WTC11 (cell line): ENCODE results near the gene SPOCD1. TPM values are rescaled to one million over a fixed set of nuclear protein-coding genes. Genes with fewer than 3 reads are reported as not detected.

Experiments used
- CREB1 ChIP-seq: sonication (generic); formaldehyde crosslinking; IDR thresholded peaks from 2 replicates; pipeline ENCODE4 v1.8.0; 2023; ENCODE audit warnings: mild to moderate bottlenecking, missing genetic modification reagents
- CREM ChIP-seq: sonication (generic); formaldehyde crosslinking; IDR thresholded peaks from 2 replicates; pipeline ENCODE4 v1.8.1; 2022; ENCODE audit warnings: mild to moderate bottlenecking, missing genetic modification reagents, moderate library complexity
- CTCF ChIP-seq: fragments of 200-600 bp; IDR thresholded peaks from 2 replicates; pipeline ENCODE4 v1.8.0; 2022; ENCODE audit warnings: antibody characterized with exemption
- ESRRA ChIP-seq: sonication (generic); formaldehyde crosslinking; IDR thresholded peaks from 2 replicates; pipeline ENCODE4 v1.8.1; 2022; ENCODE audit warnings: mild to moderate bottlenecking, missing genetic modification reagents, borderline replicate concordance
- FOXK1 ChIP-seq: sonication (generic); formaldehyde crosslinking; IDR thresholded peaks from 2 replicates; pipeline ENCODE4 v1.8.0; 2022; ENCODE audit warnings: mild to moderate bottlenecking, moderate library complexity, missing genetic modification reagents
- HMGA2 ChIP-seq: fragments of 250-450 bp; sonication (Bioruptor Pico); IDR thresholded peaks from 2 replicates; pipeline ENCODE4 v1.4.0; 2021; ENCODE audit warnings: mild to moderate bottlenecking, moderate library complexity
- KAT7 ChIP-seq: sonication (generic); formaldehyde crosslinking; IDR thresholded peaks from 2 replicates; pipeline ENCODE4 v1.8.1; 2023; ENCODE audit warnings: missing genetic modification reagents, mild to moderate bottlenecking, borderline replicate concordance
- MXD4 ChIP-seq: fragments of 250-450 bp; sonication (Bioruptor Pico); IDR thresholded peaks from 2 replicates; pipeline ENCODE4 v1.8.0; 2021; ENCODE audit warnings: mild to moderate bottlenecking, moderate library complexity, borderline replicate concordance
- NR2C2 ChIP-seq: sonication (generic); formaldehyde crosslinking; IDR thresholded peaks from 2 replicates; pipeline ENCODE4 v1.8.0; 2022; ENCODE audit warnings: mild to moderate bottlenecking, missing genetic modification reagents
- SP1 ChIP-seq: sonication (generic); formaldehyde crosslinking; conservative IDR thresholded peaks from 2 replicates; pipeline ENCODE4 v1.8.1; 2022; ENCODE audit warnings: missing genetic modification reagents
- TEAD4 ChIP-seq: sonication (generic); formaldehyde crosslinking; IDR thresholded peaks from 2 replicates; pipeline ENCODE4 v1.8.0; 2022; ENCODE audit warnings: mild to moderate bottlenecking, missing genetic modification reagents
- total RNA-seq: library from RNA; stranded (reverse); gene quantifications from 3 replicates; pipeline ENCODE4 v1.2.3, GENCODE V29; 2021
- TF ChIP-seq, protein P1 (sequence below): fragments of 250-450 bp; sonication (Bioruptor Pico); IDR thresholded peaks from 2 replicates; pipeline ENCODE4 v1.9.0; 2021; ENCODE audit warnings: mild to moderate bottlenecking, borderline replicate concordance
- TF ChIP-seq, protein P2 (sequence below): fragments of 250-450 bp; sonication (Bioruptor Pico); IDR thresholded peaks from 2 replicates; pipeline ENCODE4 v1.9.0; 2021; ENCODE audit warnings: mild to moderate bottlenecking
- TF ChIP-seq, protein P3 (sequence below): sonication (generic); formaldehyde crosslinking; IDR thresholded peaks from 2 replicates; pipeline ENCODE4 v1.8.1; 2022; ENCODE audit warnings: low read depth, mild to moderate bottlenecking, moderate library complexity, missing genetic modification reagents, borderline replicate concordance
- TF ChIP-seq, protein P4 (sequence below): sonication (generic); formaldehyde crosslinking; IDR thresholded peaks from 2 replicates; pipeline ENCODE4 v1.8.1; 2022; ENCODE audit warnings: mild to moderate bottlenecking, moderate library complexity, missing genetic modification reagents

SPOCD1 gene
- total RNA-seq, 1 experiment from 2014 or later: 3.0 TPM

- TF ChIP-seq, protein P1, sequence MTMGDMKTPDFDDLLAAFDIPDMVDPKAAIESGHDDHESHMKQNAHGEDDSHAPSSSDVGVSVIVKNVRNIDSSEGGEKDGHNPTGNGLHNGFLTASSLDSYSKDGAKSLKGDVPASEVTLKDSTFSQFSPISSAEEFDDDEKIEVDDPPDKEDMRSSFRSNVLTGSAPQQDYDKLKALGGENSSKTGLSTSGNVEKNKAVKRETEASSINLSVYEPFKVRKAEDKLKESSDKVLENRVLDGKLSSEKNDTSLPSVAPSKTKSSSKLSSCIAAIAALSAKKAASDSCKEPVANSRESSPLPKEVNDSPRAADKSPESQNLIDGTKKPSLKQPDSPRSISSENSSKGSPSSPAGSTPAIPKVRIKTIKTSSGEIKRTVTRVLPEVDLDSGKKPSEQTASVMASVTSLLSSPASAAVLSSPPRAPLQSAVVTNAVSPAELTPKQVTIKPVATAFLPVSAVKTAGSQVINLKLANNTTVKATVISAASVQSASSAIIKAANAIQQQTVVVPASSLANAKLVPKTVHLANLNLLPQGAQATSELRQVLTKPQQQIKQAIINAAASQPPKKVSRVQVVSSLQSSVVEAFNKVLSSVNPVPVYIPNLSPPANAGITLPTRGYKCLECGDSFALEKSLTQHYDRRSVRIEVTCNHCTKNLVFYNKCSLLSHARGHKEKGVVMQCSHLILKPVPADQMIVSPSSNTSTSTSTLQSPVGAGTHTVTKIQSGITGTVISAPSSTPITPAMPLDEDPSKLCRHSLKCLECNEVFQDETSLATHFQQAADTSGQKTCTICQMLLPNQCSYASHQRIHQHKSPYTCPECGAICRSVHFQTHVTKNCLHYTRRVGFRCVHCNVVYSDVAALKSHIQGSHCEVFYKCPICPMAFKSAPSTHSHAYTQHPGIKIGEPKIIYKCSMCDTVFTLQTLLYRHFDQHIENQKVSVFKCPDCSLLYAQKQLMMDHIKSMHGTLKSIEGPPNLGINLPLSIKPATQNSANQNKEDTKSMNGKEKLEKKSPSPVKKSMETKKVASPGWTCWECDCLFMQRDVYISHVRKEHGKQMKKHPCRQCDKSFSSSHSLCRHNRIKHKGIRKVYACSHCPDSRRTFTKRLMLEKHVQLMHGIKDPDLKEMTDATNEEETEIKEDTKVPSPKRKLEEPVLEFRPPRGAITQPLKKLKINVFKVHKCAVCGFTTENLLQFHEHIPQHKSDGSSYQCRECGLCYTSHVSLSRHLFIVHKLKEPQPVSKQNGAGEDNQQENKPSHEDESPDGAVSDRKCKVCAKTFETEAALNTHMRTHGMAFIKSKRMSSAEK (CRISPR knock-in tag): no peak
- TF ChIP-seq, protein P2, sequence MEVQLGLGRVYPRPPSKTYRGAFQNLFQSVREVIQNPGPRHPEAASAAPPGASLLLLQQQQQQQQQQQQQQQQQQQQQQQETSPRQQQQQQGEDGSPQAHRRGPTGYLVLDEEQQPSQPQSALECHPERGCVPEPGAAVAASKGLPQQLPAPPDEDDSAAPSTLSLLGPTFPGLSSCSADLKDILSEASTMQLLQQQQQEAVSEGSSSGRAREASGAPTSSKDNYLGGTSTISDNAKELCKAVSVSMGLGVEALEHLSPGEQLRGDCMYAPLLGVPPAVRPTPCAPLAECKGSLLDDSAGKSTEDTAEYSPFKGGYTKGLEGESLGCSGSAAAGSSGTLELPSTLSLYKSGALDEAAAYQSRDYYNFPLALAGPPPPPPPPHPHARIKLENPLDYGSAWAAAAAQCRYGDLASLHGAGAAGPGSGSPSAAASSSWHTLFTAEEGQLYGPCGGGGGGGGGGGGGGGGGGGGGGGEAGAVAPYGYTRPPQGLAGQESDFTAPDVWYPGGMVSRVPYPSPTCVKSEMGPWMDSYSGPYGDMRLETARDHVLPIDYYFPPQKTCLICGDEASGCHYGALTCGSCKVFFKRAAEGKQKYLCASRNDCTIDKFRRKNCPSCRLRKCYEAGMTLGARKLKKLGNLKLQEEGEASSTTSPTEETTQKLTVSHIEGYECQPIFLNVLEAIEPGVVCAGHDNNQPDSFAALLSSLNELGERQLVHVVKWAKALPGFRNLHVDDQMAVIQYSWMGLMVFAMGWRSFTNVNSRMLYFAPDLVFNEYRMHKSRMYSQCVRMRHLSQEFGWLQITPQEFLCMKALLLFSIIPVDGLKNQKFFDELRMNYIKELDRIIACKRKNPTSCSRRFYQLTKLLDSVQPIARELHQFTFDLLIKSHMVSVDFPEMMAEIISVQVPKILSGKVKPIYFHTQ (CRISPR knock-in tag): no peak
- TF ChIP-seq, protein P3, sequence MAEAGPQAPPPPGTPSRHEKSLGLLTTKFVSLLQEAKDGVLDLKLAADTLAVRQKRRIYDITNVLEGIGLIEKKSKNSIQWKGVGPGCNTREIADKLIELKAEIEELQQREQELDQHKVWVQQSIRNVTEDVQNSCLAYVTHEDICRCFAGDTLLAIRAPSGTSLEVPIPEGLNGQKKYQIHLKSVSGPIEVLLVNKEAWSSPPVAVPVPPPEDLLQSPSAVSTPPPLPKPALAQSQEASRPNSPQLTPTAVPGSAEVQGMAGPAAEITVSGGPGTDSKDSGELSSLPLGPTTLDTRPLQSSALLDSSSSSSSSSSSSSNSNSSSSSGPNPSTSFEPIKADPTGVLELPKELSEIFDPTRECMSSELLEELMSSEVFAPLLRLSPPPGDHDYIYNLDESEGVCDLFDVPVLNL (CRISPR knock-in tag): no peak
- TF ChIP-seq KAT7 (CRISPR knock-in tag) (no peak), NR2C2 (CRISPR knock-in tag) (no peak), SP1 (no peak), CREM (CRISPR knock-in tag) (no peak), ESRRA (CRISPR knock-in tag) (no peak), TEAD4 (CRISPR knock-in tag) (no peak), HMGA2 (CRISPR knock-in tag) (no peak), MXD4 (CRISPR knock-in tag) (no peak), CREB1 (CRISPR knock-in tag) (no peak), CTCF (no peak), FOXK1 (CRISPR knock-in tag) (no peak)
- TF ChIP-seq, protein P4, sequence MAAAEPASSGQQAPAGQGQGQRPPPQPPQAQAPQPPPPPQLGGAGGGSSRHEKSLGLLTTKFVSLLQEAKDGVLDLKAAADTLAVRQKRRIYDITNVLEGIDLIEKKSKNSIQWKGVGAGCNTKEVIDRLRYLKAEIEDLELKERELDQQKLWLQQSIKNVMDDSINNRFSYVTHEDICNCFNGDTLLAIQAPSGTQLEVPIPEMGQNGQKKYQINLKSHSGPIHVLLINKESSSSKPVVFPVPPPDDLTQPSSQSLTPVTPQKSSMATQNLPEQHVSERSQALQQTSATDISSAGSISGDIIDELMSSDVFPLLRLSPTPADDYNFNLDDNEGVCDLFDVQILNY (CRISPR knock-in tag): no peak
- TF ChIP-seq, all 79 proteins: peak for 0
Measured at GRCh38 chr1:31792116-31792515, 23.7 kb downstream of the SPOCD1 start (continued).
